ENCODE data around the gene DBN1.

DNA sequence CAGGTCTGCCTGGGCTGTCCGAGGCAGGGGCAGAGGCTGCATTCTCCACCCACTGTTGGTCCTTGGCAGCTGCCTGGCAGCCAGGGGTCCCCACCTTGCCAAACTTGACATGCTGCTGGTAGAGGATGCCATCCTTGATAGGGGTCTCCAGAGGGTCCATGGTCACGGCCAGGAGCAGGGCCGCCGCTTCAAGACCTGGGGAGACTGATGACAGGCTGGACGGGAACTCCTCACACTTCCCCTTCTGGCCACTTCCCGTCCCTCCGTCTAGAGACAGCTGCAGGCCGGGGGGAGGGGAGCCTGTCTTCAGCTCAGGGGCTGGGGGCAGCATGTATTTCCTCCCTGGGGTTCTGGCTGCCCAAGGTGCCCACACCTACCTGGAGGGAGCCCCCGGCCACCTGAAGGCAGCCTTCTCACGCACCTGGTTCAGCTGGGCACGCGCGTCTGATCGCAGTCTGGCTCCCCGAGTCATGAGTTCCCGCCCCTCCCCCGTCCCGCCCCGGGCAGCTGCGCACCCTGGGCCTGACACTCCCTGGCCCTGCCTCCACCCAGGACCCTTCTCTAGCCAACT is 36.0 kb upstream of the DBN1 start, which contains the start of gene DOK3:
- TF ChIP-seq, protein P1, sequence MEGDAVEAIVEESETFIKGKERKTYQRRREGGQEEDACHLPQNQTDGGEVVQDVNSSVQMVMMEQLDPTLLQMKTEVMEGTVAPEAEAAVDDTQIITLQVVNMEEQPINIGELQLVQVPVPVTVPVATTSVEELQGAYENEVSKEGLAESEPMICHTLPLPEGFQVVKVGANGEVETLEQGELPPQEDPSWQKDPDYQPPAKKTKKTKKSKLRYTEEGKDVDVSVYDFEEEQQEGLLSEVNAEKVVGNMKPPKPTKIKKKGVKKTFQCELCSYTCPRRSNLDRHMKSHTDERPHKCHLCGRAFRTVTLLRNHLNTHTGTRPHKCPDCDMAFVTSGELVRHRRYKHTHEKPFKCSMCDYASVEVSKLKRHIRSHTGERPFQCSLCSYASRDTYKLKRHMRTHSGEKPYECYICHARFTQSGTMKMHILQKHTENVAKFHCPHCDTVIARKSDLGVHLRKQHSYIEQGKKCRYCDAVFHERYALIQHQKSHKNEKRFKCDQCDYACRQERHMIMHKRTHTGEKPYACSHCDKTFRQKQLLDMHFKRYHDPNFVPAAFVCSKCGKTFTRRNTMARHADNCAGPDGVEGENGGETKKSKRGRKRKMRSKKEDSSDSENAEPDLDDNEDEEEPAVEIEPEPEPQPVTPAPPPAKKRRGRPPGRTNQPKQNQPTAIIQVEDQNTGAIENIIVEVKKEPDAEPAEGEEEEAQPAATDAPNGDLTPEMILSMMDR (IDR thresholded peaks at IDR 0.05), result no peak
- TF ChIP-seq POLR2AphosphoS5 (IDR thresholded peaks at IDR 0.05), result peak; percentile 32 to 55
